ENCODE results near the gene CNTNAP2. TPM values are rescaled to one million over a fixed set of nuclear protein-coding genes. Genes with fewer than 3 reads are reported as not detected.
A peak's percentile ranks its signal among the peaks of the same experiment; 100 is the strongest.

The CNTNAP2 gene
- polyA plus RNA-seq, 4 donors: 0.54 to 10.1 (median 2.6) TPM

DNA sequence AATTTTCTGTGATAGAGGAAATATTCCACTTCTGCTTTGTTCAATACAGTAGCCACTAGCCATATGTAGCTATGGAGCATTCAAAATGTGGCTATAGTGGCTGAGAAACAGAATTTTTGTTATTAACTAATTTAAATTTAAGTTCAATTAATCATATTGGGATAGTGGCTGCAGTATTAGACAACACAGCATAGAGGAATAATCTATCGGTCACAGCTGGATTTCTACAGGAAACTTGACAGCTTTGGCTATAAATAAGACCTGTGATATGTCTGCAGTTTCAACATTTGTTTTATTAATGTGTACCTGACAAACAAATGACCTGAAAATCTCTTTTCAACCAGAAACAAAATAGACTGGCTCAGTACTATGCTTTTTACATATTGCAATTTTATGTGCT, 953.2 kb downstream of the CNTNAP2 start:
- Histone ChIP-seq H3K4me3 (ENCODE audit: low read depth in 1 of 3, low read length in 3 of 3) (no peak overlapping the region), H3K4me1 (ENCODE audit: control insufficient read depth in 3 of 3, insufficient read depth in 2 of 3, low read depth in 1 of 3, low read length in 2 of 3) (peaks cover 0 to 4% (median 3%) of the 10 kb centered on the region in 3 donors), H3K9me3 (ENCODE audit: control insufficient read depth in 2 of 2, insufficient read depth in 1 of 2, low read depth in 1 of 2, low read length in 1 of 2) (no peaks in the 10 kb centered on the region), H3K36me3 (ENCODE audit: control insufficient read depth in 3 of 3, insufficient read depth in 2 of 3, low read depth in 1 of 3, low read length in 3 of 3) (no peaks in the 10 kb centered on the region), H3K27ac (ENCODE audit: low read depth in 1 of 3, low read length in 2 of 3) (no peak overlapping the region), H3K27me3 (ENCODE audit: control insufficient read depth in 3 of 3, insufficient read depth in 3 of 3, low read length in 3 of 3) (no peaks in the 10 kb centered on the region)
- 68 to 87% (median 75%) methylated on average over 1 of the region's 1 CpG for WGBS, 3 donors
- no peak for DNase-seq
- FAIRE-seq: no peak

GRCh38 chr7:147070886-147071285, 954.3 kb downstream of the CNTNAP2 start:
- no peak for DNase-seq
- H3K27me3 ChIP-seq (ENCODE audit: control insufficient read depth in 3 of 3, insufficient read depth in 3 of 3, low read length in 3 of 3): no peaks in the 10 kb centered on the region
- 81 to 96% (median 89%) methylated on average over 1 of the region's 1 CpG for WGBS, 3 donors
- H3K27ac ChIP-seq (ENCODE audit: low read depth in 1 of 3, low read length in 2 of 3): no peak overlapping the region
- no peak for FAIRE-seq
- no peaks in the 10 kb centered on the region for H3K9me3 ChIP-seq (ENCODE audit: control insufficient read depth in 2 of 2, insufficient read depth in 1 of 2, low read depth in 1 of 2, low read length in 1 of 2)
- H3K4me3 ChIP-seq (ENCODE audit: low read depth in 1 of 3, low read length in 3 of 3): no peak overlapping the region
- no peaks in the 10 kb centered on the region for H3K36me3 ChIP-seq (ENCODE audit: control insufficient read depth in 3 of 3, insufficient read depth in 2 of 3, low read depth in 1 of 3, low read length in 3 of 3)
- H3K4me1 ChIP-seq (ENCODE audit: control insufficient read depth in 3 of 3, insufficient read depth in 2 of 3, low read depth in 1 of 3, low read length in 2 of 3): peaks cover 0 to 4% (median 3%) of the 10 kb centered on the region in 3 donors

GRCh38 chr7:147071536-147071935, 954.9 kb downstream of the CNTNAP2 start:
- FAIRE-seq (no peak), DNase-seq (peak; percentile 44 to 54)
- H3K36me3 ChIP-seq (ENCODE audit: control insufficient read depth in 3 of 3, insufficient read depth in 2 of 3, low read depth in 1 of 3, low read length in 3 of 3): no peaks in the 10 kb centered on the region
- H3K9me3 ChIP-seq (ENCODE audit: control insufficient read depth in 2 of 2, insufficient read depth in 1 of 2, low read depth in 1 of 2, low read length in 1 of 2): no peaks in the 10 kb centered on the region
- WGBS, 3 donors: 10 to 61% (median 29%) methylated on average over 1 of the region's 1 CpG
- peaks cover 0 to 4% (median 3%) of the 10 kb centered on the region in 3 donors for H3K4me1 ChIP-seq (ENCODE audit: control insufficient read depth in 3 of 3, insufficient read depth in 2 of 3, low read depth in 1 of 3, low read length in 2 of 3)
- H3K27ac ChIP-seq (ENCODE audit: low read depth in 1 of 3, low read length in 2 of 3): no peak overlapping the region
- no peaks in the 10 kb centered on the region for H3K27me3 ChIP-seq (ENCODE audit: control insufficient read depth in 3 of 3, insufficient read depth in 3 of 3, low read length in 3 of 3)
- H3K4me3 ChIP-seq (ENCODE audit: low read depth in 1 of 3, low read length in 3 of 3): no peak overlapping the region

- peaks cover 0 to 2% (median 2%) of the 10 kb centered on the region in 3 donors for H3K4me1 ChIP-seq (ENCODE audit: control insufficient read depth in 3 of 3, insufficient read depth in 2 of 3, low read depth in 1 of 3, low read length in 2 of 3)
- DNase-seq (peak; percentile 5 to 29), FAIRE-seq (no peak)
- no peaks in the 10 kb centered on the region for H3K36me3 ChIP-seq (ENCODE audit: control insufficient read depth in 3 of 3, insufficient read depth in 2 of 3, low read depth in 1 of 3, low read length in 3 of 3)
- WGBS, 3 donors: 15 to 59% (median 26%) methylated on average over 3 of the region's 3 CpGs
- no peak overlapping the region for H3K4me3 ChIP-seq (ENCODE audit: low read depth in 1 of 3, low read length in 3 of 3)
- H3K27me3 ChIP-seq (ENCODE audit: control insufficient read depth in 3 of 3, insufficient read depth in 3 of 3, low read length in 3 of 3): no peaks in the 10 kb centered on the region
- H3K27ac ChIP-seq (ENCODE audit: low read depth in 1 of 3, low read length in 2 of 3): no peak overlapping the region
- H3K9me3 ChIP-seq (ENCODE audit: control insufficient read depth in 2 of 2, insufficient read depth in 1 of 2, low read depth in 1 of 2, low read length in 1 of 2): no peaks in the 10 kb centered on the region
Measured at GRCh38 chr7:147078312-147078711, 961.7 kb downstream of the CNTNAP2 start.

- Histone ChIP-seq H3K9me3 (ENCODE audit: control insufficient read depth in 2 of 2, insufficient read depth in 1 of 2, low read depth in 1 of 2, low read length in 1 of 2) (no peaks in the 10 kb centered on the region), H3K36me3 (ENCODE audit: control insufficient read depth in 3 of 3, insufficient read depth in 2 of 3, low read depth in 1 of 3, low read length in 3 of 3) (no peaks in the 10 kb centered on the region), H3K27me3 (ENCODE audit: control insufficient read depth in 3 of 3, insufficient read depth in 3 of 3, low read length in 3 of 3) (no peaks in the 10 kb centered on the region), H3K27ac (ENCODE audit: low read depth in 1 of 3, low read length in 2 of 3) (no peak overlapping the region), H3K4me3 (ENCODE audit: low read depth in 1 of 3, low read length in 3 of 3) (no peak overlapping the region), H3K4me1 (ENCODE audit: control insufficient read depth in 3 of 3, insufficient read depth in 2 of 3, low read depth in 1 of 3, low read length in 2 of 3) (peaks cover 0 to 2% (median 2%) of the 10 kb centered on the region in 3 donors)
- DNase-seq (no peak), FAIRE-seq (no peak)
- 68 to 77% (median 69%) methylated on average over 5 of the region's 5 CpGs for WGBS, 3 donors
Measured at GRCh38 chr7:147079083-147079482, 962.5 kb downstream of the CNTNAP2 start.

DNA sequence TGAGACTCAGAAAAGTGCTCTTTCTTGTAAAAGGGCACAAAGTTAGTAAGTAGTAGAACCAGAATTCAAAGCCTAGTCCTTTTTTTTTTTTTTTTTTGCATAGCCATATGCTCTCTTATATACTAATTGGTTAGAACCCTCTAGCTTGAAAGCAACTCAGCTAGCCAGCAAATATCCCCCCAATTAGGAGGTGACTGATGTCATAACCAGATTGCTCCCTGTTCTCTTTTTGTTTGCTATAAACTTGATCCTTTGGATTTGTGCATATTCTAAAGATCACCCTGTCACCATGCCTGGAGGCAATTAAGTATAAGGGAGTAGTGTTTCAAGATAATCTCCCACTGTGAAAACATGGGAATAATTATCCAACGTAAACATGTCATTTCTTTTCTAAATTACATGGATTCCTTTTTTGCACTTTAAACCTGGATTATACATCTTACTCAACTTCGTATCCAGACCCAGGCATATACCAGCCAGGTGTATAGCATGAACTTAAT, 963.4 kb downstream of the CNTNAP2 start:
- 25 to 57% (median 27%) methylated on average over 2 of the region's 2 CpGs for WGBS, 3 donors
- FAIRE-seq (no peak), DNase-seq (peak in 1 of 2 donors; percentile 20)

DNA sequence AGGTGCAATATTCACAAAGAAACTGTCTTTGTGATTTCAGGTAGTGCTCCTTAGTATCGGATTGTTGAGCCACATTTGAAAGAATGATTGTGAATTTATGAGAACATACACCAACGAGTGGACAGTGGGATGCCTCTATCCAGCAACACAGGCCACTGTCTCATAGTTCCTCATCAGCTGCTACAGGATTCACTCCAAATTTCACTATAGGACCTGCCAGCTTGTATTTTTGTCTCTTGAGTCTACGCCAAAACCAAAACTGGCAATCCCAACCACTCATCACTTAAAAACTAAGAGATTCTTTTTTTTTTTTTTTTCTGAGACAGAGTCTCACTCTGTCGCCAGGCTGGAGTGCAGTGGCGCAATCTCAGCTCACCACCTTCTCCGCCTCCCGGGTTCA, 964.5 kb downstream of the CNTNAP2 start:
- 31 to 71% (median 50%) methylated on average over 7 of the region's 7 CpGs for WGBS, 3 donors
- H3K9me3 ChIP-seq (ENCODE audit: control insufficient read depth in 2 of 2, insufficient read depth in 1 of 2, low read depth in 1 of 2, low read length in 1 of 2): no peaks in the 10 kb centered on the region
- FAIRE-seq: no peak
- peak in 1 of 2 donors; percentile 8 for DNase-seq
- peak overlapping the region in 1 of 3 donors; percentile 15 for H3K4me3 ChIP-seq (ENCODE audit: low read depth in 1 of 3, low read length in 3 of 3)
- H3K27me3 ChIP-seq (ENCODE audit: control insufficient read depth in 3 of 3, insufficient read depth in 3 of 3, low read length in 3 of 3): no peaks in the 10 kb centered on the region
- H3K36me3 ChIP-seq (ENCODE audit: control insufficient read depth in 3 of 3, insufficient read depth in 2 of 3, low read depth in 1 of 3, low read length in 3 of 3): no peaks in the 10 kb centered on the region
- H3K4me1 ChIP-seq (ENCODE audit: control insufficient read depth in 3 of 3, insufficient read depth in 2 of 3, low read depth in 1 of 3, low read length in 2 of 3): peaks cover 0 to 2% (median 2%) of the 10 kb centered on the region in 3 donors
- peak overlapping the region in 1 of 3 donors; percentile 58 for H3K27ac ChIP-seq (ENCODE audit: low read depth in 1 of 3, low read length in 2 of 3)

More for the DNA sequence above, 963.4 kb downstream of the CNTNAP2 start:
- no peak overlapping the region for H3K27ac ChIP-seq (ENCODE audit: low read depth in 1 of 3, low read length in 2 of 3)
- H3K36me3 ChIP-seq (ENCODE audit: control insufficient read depth in 3 of 3, insufficient read depth in 2 of 3, low read depth in 1 of 3, low read length in 3 of 3): no peaks in the 10 kb centered on the region
- H3K4me3 ChIP-seq (ENCODE audit: low read depth in 1 of 3, low read length in 3 of 3): no peak overlapping the region
- no peaks in the 10 kb centered on the region for H3K27me3 ChIP-seq (ENCODE audit: control insufficient read depth in 3 of 3, insufficient read depth in 3 of 3, low read length in 3 of 3)
- no peaks in the 10 kb centered on the region for H3K9me3 ChIP-seq (ENCODE audit: control insufficient read depth in 2 of 2, insufficient read depth in 1 of 2, low read depth in 1 of 2, low read length in 1 of 2)
- peaks cover 0 to 2% (median 2%) of the 10 kb centered on the region in 3 donors for H3K4me1 ChIP-seq (ENCODE audit: control insufficient read depth in 3 of 3, insufficient read depth in 2 of 3, low read depth in 1 of 3, low read length in 2 of 3)

- no peaks in the 10 kb centered on the region for H3K9me3 ChIP-seq (ENCODE audit: control insufficient read depth in 2 of 2, insufficient read depth in 1 of 2, low read depth in 1 of 2, low read length in 1 of 2)
- H3K4me3 ChIP-seq (ENCODE audit: low read depth in 1 of 3, low read length in 3 of 3): no peak overlapping the region
- no peaks in the 10 kb centered on the region for H3K36me3 ChIP-seq (ENCODE audit: control insufficient read depth in 3 of 3, insufficient read depth in 2 of 3, low read depth in 1 of 3, low read length in 3 of 3)
- H3K4me1 ChIP-seq (ENCODE audit: control insufficient read depth in 3 of 3, insufficient read depth in 2 of 3, low read depth in 1 of 3, low read length in 2 of 3): no peaks in the 10 kb centered on the region
- WGBS, 3 donors: 66 to 83% (median 83%) methylated on average over 4 of the region's 4 CpGs
- H3K27me3 ChIP-seq (ENCODE audit: control insufficient read depth in 3 of 3, insufficient read depth in 3 of 3, low read length in 3 of 3): no peaks in the 10 kb centered on the region
- FAIRE-seq (no peak), DNase-seq (no peak)
- H3K27ac ChIP-seq (ENCODE audit: low read depth in 1 of 3, low read length in 2 of 3): no peak overlapping the region
Measured at GRCh38 chr7:147089051-147089461, 972.5 kb downstream of the CNTNAP2 start.

DNA sequence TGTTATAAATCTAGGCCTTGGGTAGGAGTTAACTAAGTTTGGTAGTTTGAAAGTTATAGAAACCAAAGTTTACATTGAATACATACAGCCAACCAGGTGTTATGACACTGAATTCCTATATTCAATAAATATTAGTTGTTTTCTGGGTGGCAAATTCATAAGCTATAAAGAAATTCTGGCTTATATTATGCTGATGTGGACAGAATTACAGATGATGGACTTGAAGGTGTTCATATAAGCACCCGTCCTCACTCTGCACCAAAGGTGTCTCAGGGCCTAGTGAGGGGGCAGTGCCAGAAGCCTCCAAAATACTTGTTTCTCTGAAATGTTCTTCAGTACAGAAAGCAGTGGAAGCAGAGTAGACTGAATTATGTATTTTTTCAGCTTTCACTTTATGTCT, 973.0 kb downstream of the CNTNAP2 start:
- Histone ChIP-seq H3K4me3 (ENCODE audit: low read depth in 1 of 3, low read length in 3 of 3) (no peak overlapping the region), H3K27me3 (ENCODE audit: control insufficient read depth in 3 of 3, insufficient read depth in 3 of 3, low read length in 3 of 3) (no peaks in the 10 kb centered on the region), H3K9me3 (ENCODE audit: control insufficient read depth in 2 of 2, insufficient read depth in 1 of 2, low read depth in 1 of 2, low read length in 1 of 2) (no peaks in the 10 kb centered on the region), H3K36me3 (ENCODE audit: control insufficient read depth in 3 of 3, insufficient read depth in 2 of 3, low read depth in 1 of 3, low read length in 3 of 3) (no peaks in the 10 kb centered on the region), H3K4me1 (ENCODE audit: control insufficient read depth in 3 of 3, insufficient read depth in 2 of 3, low read depth in 1 of 3, low read length in 2 of 3) (no peaks in the 10 kb centered on the region), H3K27ac (ENCODE audit: low read depth in 1 of 3, low read length in 2 of 3) (no peak overlapping the region)
- 79 to 94% (median 88%) methylated on average over 1 of the region's 1 CpG for WGBS, 3 donors
- DNase-seq (no peak), FAIRE-seq (no peak)

Data from small intestine (tissue), 7 donors.